ENCODE measurements around the gene DCAF11.

- TF ChIP-seq CTCF (IDR thresholded peaks at IDR 0.05) (no peak), POLR2A (IDR thresholded peaks at IDR 0.05) (no peak)
Observed at GRCh38 chr14:24136684-24137528, 22.3 kb downstream of the DCAF11 start.
